ENCODE results near the gene MBNL1. TPM values are rescaled to one million over a fixed set of nuclear protein-coding genes. Genes with fewer than 3 reads are reported as not detected.

Gene MBNL1
- polyA plus RNA-seq, 1 donor from 2014 or later = 12.7 TPM

DNA sequence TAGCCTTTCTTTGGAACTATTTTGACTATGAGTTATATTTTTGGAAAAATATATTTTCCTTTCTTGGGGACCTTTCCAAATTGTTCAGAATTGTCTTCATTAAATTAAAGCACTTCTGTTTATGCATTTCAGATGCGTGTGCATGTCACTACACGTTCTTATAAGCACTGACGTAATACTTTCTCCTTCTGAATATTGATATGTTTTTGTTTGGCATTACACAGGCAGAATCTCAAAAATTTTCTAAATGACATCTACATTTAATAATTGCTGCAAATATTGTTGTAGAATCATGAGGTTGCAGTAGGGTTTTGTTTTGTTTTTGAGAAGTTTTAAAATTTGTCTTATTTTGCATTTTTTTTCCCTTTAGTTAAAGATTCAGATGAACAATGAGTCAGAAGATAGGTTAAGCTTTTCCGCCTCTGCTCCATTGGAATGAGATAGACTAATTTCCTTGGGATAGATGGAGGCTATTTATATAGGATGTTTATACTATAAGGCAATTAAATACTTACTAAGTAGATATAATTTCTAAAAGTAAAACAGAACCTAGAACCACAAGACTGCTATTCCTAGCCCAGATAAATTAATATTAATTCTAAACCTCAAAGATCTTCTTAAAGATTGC lies 110.8 kb downstream of the MBNL1 start:
- no peaks in the 10 kb centered on the region for H3K9me3 ChIP-seq (ENCODE audit: low read length)
- no peak overlapping the region for H3K27ac ChIP-seq (ENCODE audit: low read length)
- TF ChIP-seq TAF1 (IDR thresholded peaks at IDR 0.05; ENCODE audit: low read depth) (no peak), EZH2 (IDR thresholded peaks at IDR 0.05; ENCODE audit: borderline replicate concordance, insufficient read depth, low read length, poor library complexity, severe bottlenecking) (no peak), EP300 (conservative IDR thresholded peaks at IDR 0.05; ENCODE audit: poor library complexity, severe bottlenecking) (no peak), POLR2AphosphoS5 (IDR thresholded peaks at IDR 0.05) (no peak), RAD21 (conservative IDR thresholded peaks at IDR 0.05) (no peak), MXI1 (conservative IDR thresholded peaks at IDR 0.05; ENCODE audit: poor library complexity, severe bottlenecking) (no peak), REST (IDR thresholded peaks at IDR 0.05; ENCODE audit: borderline replicate concordance) (no peak), SMC3 (conservative IDR thresholded peaks at IDR 0.05; ENCODE audit: poor library complexity) (no peak)
- TF ChIP-seq, protein P1, sequence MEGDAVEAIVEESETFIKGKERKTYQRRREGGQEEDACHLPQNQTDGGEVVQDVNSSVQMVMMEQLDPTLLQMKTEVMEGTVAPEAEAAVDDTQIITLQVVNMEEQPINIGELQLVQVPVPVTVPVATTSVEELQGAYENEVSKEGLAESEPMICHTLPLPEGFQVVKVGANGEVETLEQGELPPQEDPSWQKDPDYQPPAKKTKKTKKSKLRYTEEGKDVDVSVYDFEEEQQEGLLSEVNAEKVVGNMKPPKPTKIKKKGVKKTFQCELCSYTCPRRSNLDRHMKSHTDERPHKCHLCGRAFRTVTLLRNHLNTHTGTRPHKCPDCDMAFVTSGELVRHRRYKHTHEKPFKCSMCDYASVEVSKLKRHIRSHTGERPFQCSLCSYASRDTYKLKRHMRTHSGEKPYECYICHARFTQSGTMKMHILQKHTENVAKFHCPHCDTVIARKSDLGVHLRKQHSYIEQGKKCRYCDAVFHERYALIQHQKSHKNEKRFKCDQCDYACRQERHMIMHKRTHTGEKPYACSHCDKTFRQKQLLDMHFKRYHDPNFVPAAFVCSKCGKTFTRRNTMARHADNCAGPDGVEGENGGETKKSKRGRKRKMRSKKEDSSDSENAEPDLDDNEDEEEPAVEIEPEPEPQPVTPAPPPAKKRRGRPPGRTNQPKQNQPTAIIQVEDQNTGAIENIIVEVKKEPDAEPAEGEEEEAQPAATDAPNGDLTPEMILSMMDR (IDR thresholded peaks at IDR 0.05; ENCODE audit: poor library complexity, severe bottlenecking) = no peak
- H3K4me2 ChIP-seq (ENCODE audit: low read length) = no peak overlapping the region
- H3K36me3 ChIP-seq (ENCODE audit: insufficient read depth, low read length) = no peaks in the 10 kb centered on the region
- no peak overlapping the region for H3K9ac ChIP-seq (ENCODE audit: low read length)
- peaks cover 26% of the 10 kb centered on the region for H3K79me2 ChIP-seq (replicated peaks; ENCODE audit: insufficient read depth, low read length)
- H3K4me3 ChIP-seq (ENCODE audit: low read length) = no peak overlapping the region
- no peaks in the 10 kb centered on the region for H4K20me1 ChIP-seq (ENCODE audit: insufficient read depth)
- H3K9me2 ChIP-seq (ENCODE audit: insufficient read depth, low read length) = no peaks in the 10 kb centered on the region
- no peak overlapping the region for H2AFZ ChIP-seq (ENCODE audit: low read depth, low read length)
- H3K27me3 ChIP-seq (ENCODE audit: insufficient read depth, low read depth, low read length) = no peaks in the 10 kb centered on the region
- H3F3A ChIP-seq (ENCODE audit: insufficient read depth, low read length, poor library complexity, severe bottlenecking) = no peaks in the 10 kb centered on the region

GRCh38 chr3:152380043-152380442 lies 111.3 kb downstream of the MBNL1 start:
- Histone ChIP-seq H3K4me2 (ENCODE audit: low read length) (no peak overlapping the region), H3K27me3 (ENCODE audit: insufficient read depth, low read depth, low read length) (no peaks in the 10 kb centered on the region), H3K79me2 (replicated peaks; ENCODE audit: insufficient read depth, low read length) (peaks cover 23% of the 10 kb centered on the region), H3F3A (ENCODE audit: insufficient read depth, low read length, poor library complexity, severe bottlenecking) (no peaks in the 10 kb centered on the region), H3K36me3 (ENCODE audit: insufficient read depth, low read length) (no peaks in the 10 kb centered on the region), H3K4me3 (ENCODE audit: low read length) (no peak overlapping the region), H2AFZ (ENCODE audit: low read depth, low read length) (no peak overlapping the region), H3K27ac (ENCODE audit: low read length) (no peak overlapping the region), H3K9me3 (ENCODE audit: low read length) (no peaks in the 10 kb centered on the region), H3K9ac (ENCODE audit: low read length) (no peak overlapping the region), H4K20me1 (ENCODE audit: insufficient read depth) (no peaks in the 10 kb centered on the region), H3K9me2 (ENCODE audit: insufficient read depth, low read length) (no peaks in the 10 kb centered on the region)
- TF ChIP-seq MXI1 (conservative IDR thresholded peaks at IDR 0.05; ENCODE audit: poor library complexity, severe bottlenecking) (no peak), TAF1 (IDR thresholded peaks at IDR 0.05; ENCODE audit: low read depth) (no peak), POLR2AphosphoS5 (IDR thresholded peaks at IDR 0.05) (no peak), SMC3 (conservative IDR thresholded peaks at IDR 0.05; ENCODE audit: poor library complexity) (no peak), RAD21 (conservative IDR thresholded peaks at IDR 0.05) (no peak), EP300 (conservative IDR thresholded peaks at IDR 0.05; ENCODE audit: poor library complexity, severe bottlenecking) (no peak), EZH2 (IDR thresholded peaks at IDR 0.05; ENCODE audit: borderline replicate concordance, insufficient read depth, low read length, poor library complexity, severe bottlenecking) (no peak)
- TF ChIP-seq, protein P1 (IDR thresholded peaks at IDR 0.05; ENCODE audit: poor library complexity, severe bottlenecking) = no peak

All from neural cell (in vitro differentiated cells).